KMS-11 (cell line): ENCODE measurements around the gene GINS3.

Experiments
- H2AFZ ChIP-seq: fragments of 200-600 bp; sonication (generic); 2 replicates; pipeline ENCODE4 v1.6.1; 2016; ENCODE audit warnings: antibody characterized with exemption, mixed run types, low read depth
- H3K27ac ChIP-seq: fragments of 200-600 bp; sonication (generic); 2 replicates; pipeline ENCODE4 v1.6.1; 2016; ENCODE audit warnings: mild to moderate bottlenecking, mixed run types
- H3K27me3 ChIP-seq: fragments of 200-600 bp; sonication (generic); 2 replicates; pipeline ENCODE4 v1.6.1; 2017; ENCODE audit warnings: mild to moderate bottlenecking, low read depth, mixed run types, moderate library complexity; ENCODE audit not compliant: insufficient read depth
- H3K36me3 ChIP-seq: fragments of 200-600 bp; sonication (generic); 2 replicates; pipeline ENCODE4 v1.6.1; 2017; ENCODE audit warnings: mild to moderate bottlenecking, mixed run types; ENCODE audit not compliant: insufficient read depth
- H3K4me1 ChIP-seq: fragments of 200-600 bp; sonication (generic); 2 replicates; pipeline ENCODE4 v1.6.1; 2016; ENCODE audit warnings: mild to moderate bottlenecking, low read depth, mixed run types; ENCODE audit not compliant: poor library complexity, severe bottlenecking
- H3K4me2 ChIP-seq: fragments of 200-600 bp; sonication (generic); 2 replicates; pipeline ENCODE4 v1.7.0; 2016; ENCODE audit warnings: mild to moderate bottlenecking, mixed run types
- H3K4me3 ChIP-seq: fragments of 200-600 bp; sonication (generic); IDR thresholded peaks from 2 replicates; pipeline ENCODE4 v1.6.1; 2017; ENCODE audit warnings: low read depth, low read length, mixed read lengths; ENCODE audit not compliant: insufficient read depth
- H3K79me2 ChIP-seq: fragments of 200-600 bp; sonication (generic); 2 replicates; pipeline ENCODE4 v1.6.1; 2016; ENCODE audit warnings: low read depth, mixed run types; ENCODE audit not compliant: insufficient read depth
- H3K9ac ChIP-seq: fragments of 200-600 bp; sonication (generic); 2 replicates; pipeline ENCODE4 v1.6.1; 2016; ENCODE audit warnings: mild to moderate bottlenecking, mixed run types
- H4K20me1 ChIP-seq: fragments of 200-600 bp; sonication (generic); 2 replicates; pipeline ENCODE4 v1.6.1; 2016; ENCODE audit warnings: mild to moderate bottlenecking, mixed run types; ENCODE audit not compliant: insufficient read depth
- TF ChIP-seq, protein P1 (sequence below): fragments of 200-600 bp; sonication (generic); conservative IDR thresholded peaks from 2 replicates; pipeline ENCODE4 v1.6.1; 2017; ENCODE audit warnings: low read depth, mild to moderate bottlenecking, antibody characterized with exemption, low read length, moderate library complexity, mixed read lengths

GINS3 gene

DNA sequence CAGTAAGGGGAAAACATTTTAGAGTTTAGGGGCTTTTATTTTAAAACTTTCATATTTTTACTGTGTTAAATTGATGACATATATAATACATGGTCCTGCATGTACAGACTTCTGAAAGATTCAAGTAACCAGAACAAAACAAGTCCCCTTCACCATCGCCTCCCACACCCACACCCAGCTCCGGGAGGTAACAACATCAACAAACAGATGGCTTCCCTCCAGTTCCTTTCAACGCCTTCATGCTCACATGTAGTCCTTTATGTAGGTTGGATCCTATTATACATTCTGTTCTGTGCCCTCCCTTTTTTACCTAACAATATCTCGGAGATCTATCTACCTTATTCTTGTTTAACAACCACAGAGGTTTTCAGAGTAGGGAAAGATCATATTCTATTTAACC lies 30.5 kb downstream of the GINS3 start:
- Histone ChIP-seq H3K27ac (no peak overlapping the region), H4K20me1 (no peaks in the 10 kb centered on the region), H3K79me2 (no peaks in the 10 kb centered on the region), H3K36me3 (no peaks in the 10 kb centered on the region), H3K4me1 (peaks cover 19% of the 10 kb centered on the region), H3K9ac (no peak overlapping the region), H3K4me3 (no peak overlapping the region), H3K27me3 (no peaks in the 10 kb centered on the region), H3K4me2 (no peak overlapping the region), H2AFZ (no peak overlapping the region)
- TF ChIP-seq, protein P1, sequence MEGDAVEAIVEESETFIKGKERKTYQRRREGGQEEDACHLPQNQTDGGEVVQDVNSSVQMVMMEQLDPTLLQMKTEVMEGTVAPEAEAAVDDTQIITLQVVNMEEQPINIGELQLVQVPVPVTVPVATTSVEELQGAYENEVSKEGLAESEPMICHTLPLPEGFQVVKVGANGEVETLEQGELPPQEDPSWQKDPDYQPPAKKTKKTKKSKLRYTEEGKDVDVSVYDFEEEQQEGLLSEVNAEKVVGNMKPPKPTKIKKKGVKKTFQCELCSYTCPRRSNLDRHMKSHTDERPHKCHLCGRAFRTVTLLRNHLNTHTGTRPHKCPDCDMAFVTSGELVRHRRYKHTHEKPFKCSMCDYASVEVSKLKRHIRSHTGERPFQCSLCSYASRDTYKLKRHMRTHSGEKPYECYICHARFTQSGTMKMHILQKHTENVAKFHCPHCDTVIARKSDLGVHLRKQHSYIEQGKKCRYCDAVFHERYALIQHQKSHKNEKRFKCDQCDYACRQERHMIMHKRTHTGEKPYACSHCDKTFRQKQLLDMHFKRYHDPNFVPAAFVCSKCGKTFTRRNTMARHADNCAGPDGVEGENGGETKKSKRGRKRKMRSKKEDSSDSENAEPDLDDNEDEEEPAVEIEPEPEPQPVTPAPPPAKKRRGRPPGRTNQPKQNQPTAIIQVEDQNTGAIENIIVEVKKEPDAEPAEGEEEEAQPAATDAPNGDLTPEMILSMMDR: no peak

DNA sequence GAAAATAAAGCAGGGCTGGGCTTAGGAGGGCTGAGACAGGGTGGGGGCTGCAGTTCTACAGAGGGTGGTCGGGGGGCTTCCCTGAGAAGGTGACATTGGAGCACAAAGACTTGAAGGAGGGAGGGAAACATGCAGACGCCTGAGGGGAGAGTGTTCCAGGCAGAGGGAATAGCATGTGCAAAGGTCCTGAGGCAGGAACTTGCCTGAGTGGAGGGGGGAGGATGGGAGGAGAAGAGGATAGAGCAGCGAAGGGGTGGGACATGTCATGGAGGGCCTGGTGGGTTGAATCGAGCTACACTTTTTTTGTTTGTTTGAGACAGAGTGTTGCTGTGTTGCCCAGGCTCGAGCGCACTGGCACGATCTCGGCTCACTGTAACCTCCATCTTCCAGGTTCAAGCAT lies 33.0 kb downstream of the GINS3 start:
- no peak overlapping the region for H3K9ac ChIP-seq
- no peaks in the 10 kb centered on the region for H3K79me2 ChIP-seq
- TF ChIP-seq, protein P1: no peak
- 0 out of 2 replicates have a peak overlapping the region, but pooled peaks have one; percentile 49 for H2AFZ ChIP-seq
- H3K27me3 ChIP-seq: no peaks in the 10 kb centered on the region
- H3K4me2 ChIP-seq: no peak overlapping the region; the same call in 1 of the 2 replicates
- H4K20me1 ChIP-seq: no peaks in the 10 kb centered on the region
- H3K27ac ChIP-seq: no peak overlapping the region; the same call in 1 of the 2 replicates
- H3K4me3 ChIP-seq: no peak overlapping the region
- H3K4me1 ChIP-seq: peaks cover 19% of the 10 kb centered on the region
- H3K36me3 ChIP-seq: no peaks in the 10 kb centered on the region

DNA sequence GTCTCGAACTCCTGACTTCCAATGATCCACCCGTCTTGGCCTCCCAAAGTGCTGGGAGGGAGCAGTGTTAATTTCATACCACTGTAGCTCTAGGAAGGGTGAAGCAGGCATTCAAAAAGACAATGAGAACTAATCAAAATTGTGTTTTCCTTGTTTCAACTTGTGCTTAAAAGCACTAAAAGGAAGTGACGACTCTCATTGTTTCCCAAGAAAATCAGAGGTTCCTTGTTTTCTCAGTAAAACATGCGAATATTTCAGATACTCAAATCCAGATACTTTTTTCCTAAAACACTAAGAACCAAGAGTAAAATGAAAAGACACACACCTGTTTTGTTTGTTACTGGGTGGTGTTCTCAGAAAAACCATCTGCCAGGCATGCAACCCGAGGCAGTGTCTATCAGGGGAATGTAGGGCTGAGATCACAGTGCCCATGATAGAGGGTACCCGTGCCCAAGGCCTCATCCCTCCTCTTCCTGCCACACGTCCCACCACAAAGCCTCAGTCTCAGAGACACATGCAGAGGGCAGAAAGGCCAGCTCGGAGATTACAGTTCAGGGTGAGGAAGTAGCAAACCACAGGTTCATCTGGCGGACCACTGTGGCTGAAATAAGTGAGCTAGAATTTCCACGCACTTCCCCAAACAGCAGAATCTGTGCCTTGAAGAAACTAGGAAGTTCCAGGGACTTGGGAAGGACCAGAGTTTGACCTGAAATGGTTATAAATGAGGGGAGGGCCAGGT lies 33.7 kb downstream of the GINS3 start:
- peak overlapping the region; percentile 50 for H3K27ac ChIP-seq
- no peaks in the 10 kb centered on the region for H4K20me1 ChIP-seq
- no peaks in the 10 kb centered on the region for H3K36me3 ChIP-seq
- H3K9ac ChIP-seq: no peak overlapping the region
- peaks cover 19% of the 10 kb centered on the region for H3K4me1 ChIP-seq
- peak overlapping the region; percentile 49; the same call in 1 of the 2 replicates for H2AFZ ChIP-seq
- H3K79me2 ChIP-seq: no peaks in the 10 kb centered on the region
- H3K4me2 ChIP-seq: peak overlapping the region; percentile 40
- TF ChIP-seq, protein P1: no peak
- H3K27me3 ChIP-seq: no peaks in the 10 kb centered on the region
- no peak overlapping the region for H3K4me3 ChIP-seq

GRCh38 chr16:58426966-58427365 lies 34.7 kb downstream of the GINS3 start:
- no peak overlapping the region for H3K4me3 ChIP-seq
- no peaks in the 10 kb centered on the region for H3K27me3 ChIP-seq
- H3K9ac ChIP-seq: no peak overlapping the region
- H3K4me1 ChIP-seq: peaks cover 19% of the 10 kb centered on the region
- H3K36me3 ChIP-seq: no peaks in the 10 kb centered on the region
- peak overlapping the region; percentile 40; the same call in 1 of the 2 replicates for H3K4me2 ChIP-seq
- no peaks in the 10 kb centered on the region for H3K79me2 ChIP-seq
- H3K27ac ChIP-seq: no peak overlapping the region
- TF ChIP-seq, protein P1: no peak
- no peaks in the 10 kb centered on the region for H4K20me1 ChIP-seq
- H2AFZ ChIP-seq: no peak overlapping the region
